Stomach smooth muscle (tissue), 2 donors: ENCODE results near the gene HS3ST4.
A peak's percentile ranks its signal among the peaks of the same experiment; 100 is the strongest.

ENCODE experiments used
- H3K27ac ChIP-seq: one replicate; pipeline ENCODE4 v1.7.0; 2013; ENCODE audit warnings: mild to moderate bottlenecking, low read length, inconsistent platforms
- H3K27me3 ChIP-seq, 2 donors: one replicate each; pipeline ENCODE4 v1.7.0; 2013; ENCODE audit warnings: low read length in 2 of 2; ENCODE audit not compliant: insufficient read depth in 2 of 2, control insufficient read depth in 1 of 2
- H3K36me3 ChIP-seq, 2 donors: one replicate each; pipeline ENCODE4 v1.7.0; 2013; ENCODE audit warnings: low read length in 2 of 2; ENCODE audit not compliant: control insufficient read depth in 2 of 2, insufficient read depth in 2 of 2
- H3K4me1 ChIP-seq: one replicate; pipeline ENCODE4 v1.7.0; 2013; ENCODE audit warnings: low read length; ENCODE audit not compliant: control insufficient read depth, insufficient read depth
- H3K4me3 ChIP-seq, 2 donors: one replicate each; pipeline ENCODE4 v1.7.0; 2013; ENCODE audit warnings: low read length in 2 of 2
- H3K9ac ChIP-seq, 2 donors: one replicate each; pipeline ENCODE4 v1.7.0; 2013; ENCODE audit warnings: low read length in 2 of 2, mild to moderate bottlenecking in 1 of 2
- H3K9me3 ChIP-seq, 2 donors: one replicate each; pipeline ENCODE4 v1.7.0; 2013; ENCODE audit warnings: low read length in 2 of 2; ENCODE audit not compliant: control insufficient read depth in 2 of 2
- donor health status: healthy.
- donor health status: Pancreatic carcinoma.

The HS3ST4 gene

DNA sequence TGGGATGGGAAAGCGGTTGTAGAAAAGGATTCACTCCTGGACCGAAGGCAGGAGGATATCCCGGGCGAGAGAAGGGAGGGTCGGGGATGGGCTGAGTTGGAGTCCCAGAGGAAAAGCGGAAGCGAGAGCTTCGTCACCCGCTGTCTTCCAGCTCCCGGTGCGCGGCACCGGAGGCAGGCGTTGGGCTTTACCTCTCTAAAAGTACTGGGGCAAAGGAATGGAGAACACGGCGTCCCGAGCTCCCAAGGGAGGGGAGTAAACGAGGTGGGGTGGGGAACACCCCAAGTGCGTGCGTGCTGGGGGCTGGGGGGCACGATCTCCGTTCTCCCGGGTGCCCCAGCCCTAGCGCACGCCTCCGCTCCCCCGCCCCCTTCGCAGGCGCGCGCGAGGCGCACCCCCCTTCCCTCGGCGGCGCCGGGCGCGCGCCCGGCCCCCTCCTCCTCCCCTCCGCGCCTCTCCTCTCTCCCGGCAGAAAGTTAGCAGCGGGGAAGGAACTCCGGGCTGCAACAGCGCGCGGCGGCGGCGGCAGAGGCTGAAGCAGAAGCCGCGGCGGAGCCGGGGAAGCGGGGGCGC is at the start of gene HS3ST4:
Gene HS3ST4, plus strand, starts transcription at position 441 of the 573 bp plus-strand sequence.
- Histone ChIP-seq H3K4me3 (no peak within 1 kb of the TSS), H3K9me3 (no peaks in the 10 kb centered on the region), H3K4me1 (no peaks in the 10 kb centered on the region), H3K27me3 (peaks cover 28 to 32% of the 10 kb centered on the region in 2 donors), H3K9ac (no peak within 1 kb of the TSS), H3K27ac (no peak within 1 kb of the TSS), H3K36me3 (no peaks in the 10 kb centered on the region)

DNA sequence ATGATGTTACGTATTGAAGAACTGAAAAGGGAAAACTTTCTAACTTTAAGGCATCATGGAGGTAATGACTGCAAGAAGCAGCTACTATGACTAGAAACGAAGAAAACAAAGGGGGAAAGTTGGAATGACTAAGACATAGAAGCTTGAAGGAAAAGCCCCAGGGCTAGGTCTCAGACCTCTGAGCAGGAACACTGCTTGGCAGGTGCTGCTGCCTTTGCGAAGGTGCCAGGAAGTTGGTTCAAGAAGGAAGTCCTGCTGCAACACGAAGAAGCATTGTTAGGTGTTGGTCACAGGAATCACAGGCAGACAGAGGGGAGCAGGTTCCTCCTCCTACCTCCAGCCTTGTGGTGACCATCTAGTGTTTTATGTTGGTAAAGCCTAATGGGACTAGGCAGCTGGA is 48.1 kb upstream of the HS3ST4 start:
- no peaks in the 10 kb centered on the region for H3K27me3 ChIP-seq
- no peaks in the 10 kb centered on the region for H3K36me3 ChIP-seq
- H3K27ac ChIP-seq, result no peak overlapping the region
- H3K9ac ChIP-seq, result no peak overlapping the region
- no peak overlapping the region for H3K4me3 ChIP-seq
- peaks cover 0 to 2% of the 10 kb centered on the region in 2 donors for H3K9me3 ChIP-seq
- no peaks in the 10 kb centered on the region for H3K4me1 ChIP-seq

GRCh38 chr16:25656639-25657038 is 35.1 kb upstream of the HS3ST4 start:
- Histone ChIP-seq H3K4me1 (no peaks in the 10 kb centered on the region), H3K27ac (no peak overlapping the region), H3K27me3 (no peaks in the 10 kb centered on the region), H3K4me3 (no peak overlapping the region), H3K36me3 (no peaks in the 10 kb centered on the region), H3K9me3 (peaks cover 0 to 3% of the 10 kb centered on the region in 2 donors), H3K9ac (no peak overlapping the region)

- H3K9ac ChIP-seq, result no peak overlapping the region
- no peak overlapping the region for H3K4me3 ChIP-seq
- H3K36me3 ChIP-seq, result no peaks in the 10 kb centered on the region
Measured at GRCh38 chr16:25676820-25677219, 14.9 kb upstream of the HS3ST4 start.

DNA sequence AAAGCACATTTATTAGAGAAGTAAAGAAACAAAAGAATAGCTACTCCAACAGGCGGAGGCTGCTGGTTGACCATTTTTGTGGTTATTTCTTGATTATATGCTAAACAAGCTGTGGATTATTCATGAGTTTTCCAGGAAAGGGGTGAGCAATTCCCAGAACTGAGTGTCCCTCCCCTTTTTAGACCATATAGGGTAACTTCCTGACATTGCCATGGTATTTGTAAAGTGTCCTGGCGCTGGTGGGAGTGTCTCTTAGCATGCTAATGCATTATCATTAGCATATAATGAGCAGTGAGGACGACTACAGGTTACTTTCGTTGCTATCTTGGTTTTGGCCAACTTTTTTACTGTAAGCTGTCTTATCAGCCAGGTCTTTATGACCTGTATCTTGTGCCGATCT is 12.2 kb upstream of the HS3ST4 start:
- H3K9me3 ChIP-seq, result no peaks in the 10 kb centered on the region
- H3K36me3 ChIP-seq, result no peaks in the 10 kb centered on the region
- no peaks in the 10 kb centered on the region for H3K4me1 ChIP-seq
- H3K4me3 ChIP-seq, result no peak overlapping the region
- no peak overlapping the region for H3K27ac ChIP-seq
- no peaks in the 10 kb centered on the region for H3K27me3 ChIP-seq
- H3K9ac ChIP-seq, result no peak overlapping the region

More at GRCh38 chr16:25676820-25677219, 14.9 kb upstream of the HS3ST4 start:
- no peaks in the 10 kb centered on the region for H3K27me3 ChIP-seq
- H3K27ac ChIP-seq, result no peak overlapping the region
- H3K9me3 ChIP-seq, result peaks cover 0 to 4% of the 10 kb centered on the region in 2 donors
- H3K4me1 ChIP-seq, result no peaks in the 10 kb centered on the region

DNA sequence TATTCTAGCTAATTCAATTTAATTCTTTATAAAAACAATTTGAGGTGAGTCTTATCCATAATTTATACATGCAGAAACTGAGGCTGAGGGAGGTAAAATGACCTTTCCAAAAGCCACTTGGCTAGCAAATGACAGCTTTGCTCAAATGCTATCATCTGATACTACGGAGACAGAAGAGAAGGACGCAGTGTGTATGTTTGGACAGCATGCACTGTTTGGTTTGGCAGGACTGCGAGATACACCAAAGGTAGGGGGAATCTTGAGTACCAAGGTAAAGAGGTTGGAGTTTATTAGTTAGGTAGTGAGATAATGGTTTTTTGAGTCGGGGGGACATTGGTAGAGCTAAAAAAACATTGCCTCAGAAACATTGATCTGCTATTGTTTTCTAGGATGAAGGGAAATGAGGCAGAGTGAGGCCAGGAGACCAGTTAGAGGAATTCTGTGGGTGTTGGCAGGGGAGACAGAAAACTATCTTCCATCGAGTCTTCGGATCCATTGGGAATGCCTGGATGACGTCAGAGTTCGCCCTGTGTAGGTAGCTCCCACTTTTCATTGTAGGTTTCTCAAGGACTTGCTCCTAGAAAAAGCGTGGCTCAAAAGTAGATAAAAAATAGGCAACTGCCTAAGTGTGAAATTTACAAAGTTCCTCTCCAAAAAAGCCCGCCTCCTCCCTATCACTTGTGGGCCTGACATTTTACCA is 2.5 kb upstream of the HS3ST4 start:
- Histone ChIP-seq H3K9me3 (no peaks in the 10 kb centered on the region), H3K36me3 (no peaks in the 10 kb centered on the region), H3K27me3 (peaks cover 19 to 26% of the 10 kb centered on the region in 2 donors), H3K9ac (no peak overlapping the region), H3K4me3 (no peak overlapping the region), H3K4me1 (no peaks in the 10 kb centered on the region), H3K27ac (no peak overlapping the region)

GRCh38 chr16:25690552-25691143 is 1.1 kb upstream of the HS3ST4 start:
- H3K9ac ChIP-seq, result no peak overlapping the region
- H3K9me3 ChIP-seq, result no peaks in the 10 kb centered on the region
- no peak overlapping the region for H3K4me3 ChIP-seq
- no peaks in the 10 kb centered on the region for H3K36me3 ChIP-seq
- no peak overlapping the region for H3K27ac ChIP-seq
- no peaks in the 10 kb centered on the region for H3K4me1 ChIP-seq
- peaks cover 25 to 32% of the 10 kb centered on the region in 2 donors for H3K27me3 ChIP-seq

- Histone ChIP-seq H3K36me3 (no peaks in the 10 kb centered on the region), H3K27me3 (peaks cover 29 to 32% of the 10 kb centered on the region in 2 donors), H3K9ac (no peak overlapping the region), H3K4me3 (no peak overlapping the region), H3K27ac (no peak overlapping the region), H3K4me1 (no peaks in the 10 kb centered on the region), H3K9me3 (no peaks in the 10 kb centered on the region)
Measured at GRCh38 chr16:25692351-25692741, 587 bp downstream of the HS3ST4 start.

DNA sequence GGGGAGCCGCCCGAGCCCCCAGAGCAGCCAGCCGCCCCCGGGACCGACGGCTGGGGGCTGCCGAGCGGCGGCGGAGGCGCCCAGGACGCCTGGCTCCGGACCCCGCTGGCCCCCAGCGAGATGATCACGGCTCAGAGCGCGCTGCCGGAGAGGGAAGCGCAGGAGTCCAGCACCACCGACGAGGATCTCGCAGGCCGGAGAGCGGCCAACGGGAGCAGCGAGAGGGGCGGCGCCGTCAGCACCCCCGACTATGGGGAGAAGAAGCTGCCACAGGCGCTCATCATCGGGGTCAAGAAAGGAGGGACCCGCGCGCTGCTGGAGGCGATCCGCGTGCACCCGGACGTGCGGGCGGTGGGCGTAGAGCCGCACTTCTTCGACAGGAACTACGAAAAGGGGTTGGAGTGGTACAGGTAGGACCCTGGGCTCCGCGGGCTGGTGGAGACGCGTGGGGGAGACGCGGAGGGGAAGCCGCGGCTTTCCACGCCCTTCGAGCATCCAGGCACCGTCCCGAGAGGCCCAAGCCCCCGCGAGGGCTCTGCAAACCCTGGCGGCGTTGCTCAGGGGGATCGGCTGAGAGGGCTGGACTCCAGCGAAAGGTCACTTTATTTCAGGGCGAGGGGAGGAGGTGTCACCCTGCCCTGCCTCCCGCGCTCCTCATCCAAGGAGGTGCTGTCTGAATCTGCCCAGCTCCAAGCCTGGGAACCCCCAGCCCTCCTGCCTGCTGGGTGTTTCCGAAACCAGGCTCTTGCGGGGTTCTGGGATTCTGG is 1.2 kb downstream of the HS3ST4 start:
- peak overlapping the region in 1 of 2 donors; percentile 8 for H3K4me3 ChIP-seq
- H3K4me1 ChIP-seq, result no peaks in the 10 kb centered on the region
- H3K9me3 ChIP-seq, result no peaks in the 10 kb centered on the region
- no peak overlapping the region for H3K27ac ChIP-seq
- no peak overlapping the region for H3K9ac ChIP-seq
- peaks cover 28 to 35% of the 10 kb centered on the region in 2 donors for H3K27me3 ChIP-seq
- no peaks in the 10 kb centered on the region for H3K36me3 ChIP-seq

- Histone ChIP-seq H3K27me3 (peaks cover 29 to 35% of the 10 kb centered on the region in 2 donors), H3K36me3 (no peaks in the 10 kb centered on the region), H3K4me1 (no peaks in the 10 kb centered on the region), H3K4me3 (no peak overlapping the region), H3K9ac (no peak overlapping the region), H3K9me3 (no peaks in the 10 kb centered on the region), H3K27ac (no peak overlapping the region)
Measured at GRCh38 chr16:25693631-25694030, 1.9 kb downstream of the HS3ST4 start.
